Endothelial cell of umbilical vein (primary cell): ENCODE measurements around the gene USP47. TPM values are rescaled to one million over a fixed set of nuclear protein-coding genes. Genes with fewer than 3 reads are reported as not detected.

Experiments used
- BruUV-seq: library from RNA; stranded (reverse); fragments of 400-500 nt; replicated peaks from 2 replicates; lab custom pipeline; 2021; lab: Mats Ljungman, UMichigan
- CTCF ChIA-PET: fragments of 300-600, 350-600 bp; sonication (Branson Sonifier 250); formaldehyde crosslinking; loops from one replicate; lab custom pipeline; 2021; ENCODE audit warnings: antibody characterized with exemption, inconsistent platforms; lab: Charles Lee
- POLR2A ChIA-PET: fragments of 300-600, 350-600 bp; sonication (Branson Sonifier 250); formaldehyde crosslinking; loops from one replicate; lab custom pipeline; 2021; ENCODE audit warnings: antibody characterized with exemption, inconsistent platforms; lab: Charles Lee
- DNase-seq: peaks from one replicate; pipeline ENCODE4 v3.0.0-alpha.2; 2011; ENCODE audit warnings: low read depth, low spot score
- FAIRE-seq: peaks from 2 replicates; lab custom pipeline; 2011; peaks lifted over from hg19 to GRCh38; lab: Jason Lieb, UNC
- H2AFZ ChIP-seq: 2 replicates; pipeline ENCODE4 v1.6.0; 2012; ENCODE audit warnings: low read depth, low read length, control low read depth, inconsistent platforms
- H3K27ac ChIP-seq: 2 replicates; pipeline ENCODE4 v1.5.1; 2011; ENCODE audit warnings: low read depth, mild to moderate bottlenecking, control low read depth, low read length, moderate library complexity; ENCODE audit not compliant: insufficient read depth
- H3K27me3 ChIP-seq, 2 experiments: 2 replicates each; pipeline versions ENCODE4 v1.6.0 to v1.6.1; 2011; ENCODE audit warnings: low read length in 2 of 2, mixed read lengths in 1 of 2; ENCODE audit not compliant: control insufficient read depth in 2 of 2, insufficient read depth in 2 of 2
- H3K36me3 ChIP-seq, 2 experiments: 2 replicates in 1 of 2; 3 replicates in 1 of 2; pipeline ENCODE4 v1.5.1; 2011; ENCODE audit warnings: low read length in 2 of 2, mild to moderate bottlenecking in 1 of 2, moderate library complexity in 1 of 2; ENCODE audit not compliant: control insufficient read depth in 2 of 2, insufficient read depth in 2 of 2; ENCODE audit errors: extremely low read depth in 1 of 2
- H3K4me1 ChIP-seq: 3 replicates; pipeline ENCODE4 v1.5.1; 2011; ENCODE audit warnings: mild to moderate bottlenecking, low read length; ENCODE audit not compliant: control insufficient read depth, insufficient read depth; ENCODE audit errors: extremely low read depth
- H3K4me2 ChIP-seq: 2 replicates; pipeline ENCODE4 v1.6.1; 2011; ENCODE audit warnings: low read length, control low read depth, mixed read lengths; ENCODE audit not compliant: insufficient read depth
- H3K4me3 ChIP-seq, 3 experiments: fragments of 200-600 bp in 1 of 3; sonication (generic), shearing (Covaris generic) in 1 of 3; replicated peaks in 1 of 3; 2 replicates each; pipeline ENCODE4 v1.5.1; 2011 to 2016; ENCODE audit warnings: control low read depth in 3 of 3, low read length in 3 of 3, mild to moderate bottlenecking in 2 of 3, inconsistent platforms in 1 of 3, low read depth in 1 of 3, moderate library complexity in 1 of 3; ENCODE audit not compliant: insufficient read depth in 1 of 3
- H3K79me2 ChIP-seq: 2 replicates; pipeline ENCODE4 v1.6.0; 2012; ENCODE audit warnings: low read length, inconsistent platforms; ENCODE audit not compliant: control insufficient read depth, insufficient read depth
- H3K9ac ChIP-seq: replicated peaks from 2 replicates; pipeline ENCODE3; 2011; ENCODE audit warnings: low read length, control low read depth; ENCODE audit not compliant: insufficient read depth; ENCODE audit errors: extremely low read depth
- H3K9me1 ChIP-seq: replicated peaks from 3 replicates; pipeline ENCODE4 v1.6.0; 2011; ENCODE audit warnings: mild to moderate bottlenecking, low read length; ENCODE audit not compliant: control insufficient read depth, insufficient read depth; ENCODE audit errors: extremely low read depth
- H3K9me3 ChIP-seq: replicated peaks from 2 replicates; pipeline ENCODE4 v1.5.1; 2012; ENCODE audit warnings: low read length, inconsistent platforms; ENCODE audit not compliant: control insufficient read depth, insufficient read depth
- H4K20me1 ChIP-seq: replicated peaks from 2 replicates; pipeline ENCODE3; 2011; ENCODE audit warnings: mild to moderate bottlenecking, low read length; ENCODE audit not compliant: control insufficient read depth, insufficient read depth; ENCODE audit errors: extremely low read depth
- GATA2 ChIP-seq: IDR thresholded peaks from 2 replicates; pipeline ENCODE4 v1.7.0; 2011; ENCODE audit warnings: low read depth, mild to moderate bottlenecking, moderate library complexity, mixed read lengths, low read length; ENCODE audit not compliant: insufficient read length, insufficient read depth
- POLR2A ChIP-seq: IDR thresholded peaks from 2 replicates; pipeline ENCODE4 v1.6.1; 2012; ENCODE audit warnings: low read depth, mild to moderate bottlenecking, control low read depth, low read length
- POLR2AphosphoS5 ChIP-seq: IDR thresholded peaks from 2 replicates; pipeline ENCODE4 v1.6.1; 2012; ENCODE audit warnings: low read depth, mild to moderate bottlenecking, control low read depth, low read length, moderate library complexity; ENCODE audit not compliant: insufficient read depth
- dilution Hi-C: fragments of 300-500 bp; cut with MboI; formaldehyde crosslinking; loops from one replicate; pipeline ENCODE4 v1.15.0; 2019; ENCODE audit warnings: low sequenced_read_pairs; ENCODE audit not compliant: extremely low pct_ligation_motif_present
- intact Hi-C: fragments of 100-400 bp; cut with micrococcal nuclease; formaldehyde crosslinking; loops from one replicate; pipeline ENCODE4 v1.10.0; 2022
- polyA plus RNA-seq, 4 experiments: library from polyadenylated mRNA; depleted of rRNA in 3 of 4; stranded (reverse) in 3 of 4; unstranded in 1 of 4; fragments of >200 nt; gene quantifications; 2 replicates each; pipeline versions ENCODE4 v1.2.1 to v1.2.3, GENCODE V29; 2011 to 2012; ENCODE audit warnings: missing spikeins in 1 of 4
- total RNA-seq: library from RNA; stranded (reverse); gene quantifications from 2 replicates; pipeline ENCODE4 v1.2.3, GENCODE V29; 2021
- TF ChIP-seq, protein P1 (sequence below), 2 donors: IDR thresholded peaks; 1 replicate in 1 of 2; 2 replicates in 1 of 2; pipeline ENCODE4 v1.5.1; 2011; ENCODE audit warnings: low read length in 2 of 2, mild to moderate bottlenecking in 2 of 2, moderate library complexity in 2 of 2, control low read depth in 1 of 2, inconsistent platforms in 1 of 2, low read depth in 1 of 2; ENCODE audit not compliant: insufficient read depth in 1 of 2; ENCODE audit errors: extremely low read depth in 1 of 2

USP47 gene
- total and polyA plus RNA-seq, 2 donors (not counting 3 experiments of a cell fraction or from before 2014, with no cell fraction given) = 7.8 to 38.0 TPM

- ChIA-PET POLR2A (no interaction called here), CTCF (no interaction called here)
- DNase-seq (no peak), FAIRE-seq (no peak)
- Histone ChIP-seq H2AFZ (no peak overlapping the region), H3K9me1 (no peaks in the 10 kb centered on the region), H3K27ac (no peak overlapping the region), H3K27me3 (peaks cover 1 to 6% of the 10 kb centered on the region in 2 experiments), H4K20me1 (no peaks in the 10 kb centered on the region), H3K4me1 (peaks cover 16% of the 10 kb centered on the region), H3K4me3 (no peak overlapping the region), H3K9me3 (no peaks in the 10 kb centered on the region), H3K36me3 (no peaks in the 10 kb centered on the region), H3K4me2 (no peak overlapping the region), H3K9ac (no peak overlapping the region), H3K79me2 (peaks cover 28% of the 10 kb centered on the region)
- TF ChIP-seq POLR2AphosphoS5 = no peak
- TF ChIP-seq GATA2 = no peak
- no TSS peak for BruUV-seq
- intact Hi-C loops = loop anchor here (5.0 kb wide), 2 partner anchors 448 to 907 kb away; no protein-coding TSS in a partner anchor
- dilution Hi-C loops = no loop called here
These were observed 2.1 kb upstream of the USP47 start for GRCh38 chr11:11839718-11840117.

DNA sequence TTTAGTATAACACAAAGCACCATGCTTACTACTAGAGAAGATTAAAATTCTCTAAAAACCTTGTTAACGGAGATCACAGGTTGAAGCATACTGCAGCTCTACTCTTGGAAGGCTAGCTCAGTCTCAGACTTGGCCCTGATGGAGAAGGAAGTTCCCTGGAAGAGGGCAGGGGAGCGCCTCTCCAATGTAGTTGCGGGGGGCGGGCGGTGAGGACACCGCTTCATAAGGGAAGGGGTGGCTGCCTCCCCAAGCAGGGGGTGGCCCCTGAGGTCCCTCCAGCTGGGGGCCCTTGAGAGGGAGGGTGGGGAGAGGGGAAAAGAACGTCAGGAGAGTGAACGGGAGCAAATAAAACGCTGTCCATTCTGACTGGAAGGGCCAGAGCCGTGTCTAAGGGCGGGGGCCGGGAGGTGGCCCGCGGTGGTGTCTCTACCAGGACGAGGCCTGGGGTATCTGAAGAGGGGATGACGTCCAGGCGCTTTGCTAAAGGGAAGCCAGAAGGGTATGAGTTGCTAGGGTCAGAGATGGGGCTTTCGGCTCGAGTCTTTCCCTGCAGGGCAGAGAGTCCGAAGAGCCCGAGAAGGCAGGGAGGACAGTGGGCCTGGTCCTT is 553 bp upstream of the USP47 start:
- H4K20me1 ChIP-seq = no peaks in the 10 kb centered on the region
- FAIRE-seq (no peak), DNase-seq (no peak)
- H3K4me1 ChIP-seq = peaks cover 22% of the 10 kb centered on the region
- BruUV-seq = TSS peak; percentile 73
- peak overlapping the region; percentile 81 to 97 (median 86) for H3K4me3 ChIP-seq
- no peaks in the 10 kb centered on the region for H3K9me1 ChIP-seq
- H3K9ac ChIP-seq = peak overlapping the region; percentile 96
- CTCF ChIA-PET = interaction anchor here (1.0 to 3.0 kb wide), 5 partner anchors 10 to 203 kb away, joined by 3 to 11 read pairs (median 5); no protein-coding TSS in a partner anchor
- H3K9me3 ChIP-seq = no peaks in the 10 kb centered on the region
- TF ChIP-seq, protein P1, sequence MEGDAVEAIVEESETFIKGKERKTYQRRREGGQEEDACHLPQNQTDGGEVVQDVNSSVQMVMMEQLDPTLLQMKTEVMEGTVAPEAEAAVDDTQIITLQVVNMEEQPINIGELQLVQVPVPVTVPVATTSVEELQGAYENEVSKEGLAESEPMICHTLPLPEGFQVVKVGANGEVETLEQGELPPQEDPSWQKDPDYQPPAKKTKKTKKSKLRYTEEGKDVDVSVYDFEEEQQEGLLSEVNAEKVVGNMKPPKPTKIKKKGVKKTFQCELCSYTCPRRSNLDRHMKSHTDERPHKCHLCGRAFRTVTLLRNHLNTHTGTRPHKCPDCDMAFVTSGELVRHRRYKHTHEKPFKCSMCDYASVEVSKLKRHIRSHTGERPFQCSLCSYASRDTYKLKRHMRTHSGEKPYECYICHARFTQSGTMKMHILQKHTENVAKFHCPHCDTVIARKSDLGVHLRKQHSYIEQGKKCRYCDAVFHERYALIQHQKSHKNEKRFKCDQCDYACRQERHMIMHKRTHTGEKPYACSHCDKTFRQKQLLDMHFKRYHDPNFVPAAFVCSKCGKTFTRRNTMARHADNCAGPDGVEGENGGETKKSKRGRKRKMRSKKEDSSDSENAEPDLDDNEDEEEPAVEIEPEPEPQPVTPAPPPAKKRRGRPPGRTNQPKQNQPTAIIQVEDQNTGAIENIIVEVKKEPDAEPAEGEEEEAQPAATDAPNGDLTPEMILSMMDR (IDR thresholded peaks at IDR 0.05; ENCODE audit: extremely low read depth in 1 of 2, insufficient read depth in 1 of 2, low read depth in 1 of 2, low read length in 2 of 2) = no peak
- TF ChIP-seq POLR2A = no peak
- POLR2A ChIA-PET = interaction anchor here (0.6 to 1.8 kb wide), 2 partner anchors 84 to 1032 kb away, joined by 4 read pairs; partner anchors contain the start of gene EIF4G2
- peak overlapping the region; percentile 88 for H2AFZ ChIP-seq
- H3K27ac ChIP-seq = peak overlapping the region; percentile 95
- peaks cover 43% of the 10 kb centered on the region for H3K79me2 ChIP-seq
- intact Hi-C loops (loop anchor here (1.0 to 5.0 kb wide), 3 partner anchors 42 to 909 kb away; no protein-coding TSS in a partner anchor), dilution Hi-C loops (no loop called here)
- peak overlapping the region; percentile 95 for H3K4me2 ChIP-seq
- no peaks in the 10 kb centered on the region for H3K36me3 ChIP-seq
- H3K27me3 ChIP-seq = no peaks in the 10 kb centered on the region
